RWPE1 (cell line): ENCODE measurements around the gene ABCA2.
A peak's percentile ranks its signal among the peaks of the same experiment; 100 is the strongest.

Experiments used
- CTCF ChIA-PET: fragments of 350-600 bp; sonication (Branson Sonifier 250); formaldehyde crosslinking; extraction: SDS; loops from one replicate; lab custom pipeline; 2021; lab: Yijun Ruan, JAX
- POLR2A ChIA-PET: fragments of 400-600 bp; formaldehyde crosslinking; extraction: SDS; loops from one replicate; lab custom pipeline; 2020; ENCODE audit warnings: antibody characterized with exemption; ENCODE audit not compliant: low non-redundant PET; lab: Yijun Ruan, JAX
- DNase-seq: peaks from one replicate; pipeline ENCODE4 v3.0.0; 2012; ENCODE audit warnings: low spot score
- H3K27ac ChIP-seq: fragments of 450-650 bp; 2 replicates; pipeline ENCODE4 v1.5.1; 2017
- CTCF ChIP-seq: fragments of 450-650 bp; conservative IDR thresholded peaks from 2 replicates; pipeline ENCODE4 v1.5.1; 2017; ENCODE audit warnings: low read depth, mild to moderate bottlenecking

Gene ABCA2

GRCh38 chr9:136977649-136978072 is 50.4 kb downstream of the ABCA2 start:
- peak overlapping the region; percentile 80 for H3K27ac ChIP-seq
- no peak for DNase-seq
- ChIA-PET CTCF (no interaction called here), POLR2A (interaction anchor here (0.5 to 0.6 kb wide), 2 partner anchors 24 to 125 kb away, joined by 3 read pairs; no protein-coding TSS in a partner anchor)
- no peak for TF ChIP-seq CTCF

GRCh38 chr9:136977223-136977622 is 50.8 kb downstream of the ABCA2 start, which contains the start of gene PTGDS:
Gene PTGDS (plus strand): TSS chr9:136977504. CDS start chr9:136977579, 75 bp downstream.
- CTCF ChIA-PET: interaction anchor here (1.0 kb wide), 1 partner anchor 12 kb away, joined by 3 read pairs; no protein-coding TSS in a partner anchor
- H3K27ac ChIP-seq: peak within 1 kb of the TSS; percentile 80
- no peak for TF ChIP-seq CTCF
- POLR2A ChIA-PET: no interaction called here
- no peak for DNase-seq

- CTCF ChIA-PET: interaction anchor here (0.6 to 1.8 kb wide), 8 partner anchors 17 to 258 kb away, joined by 3 to 6 read pairs (median 3); partner anchors contain the start of gene PAXX
- H3K27ac ChIP-seq: peak overlapping the region; percentile 80
- no peak for DNase-seq
These were observed 52.4 kb downstream of the ABCA2 start for GRCh38 chr9:136975644-136976043.

GRCh38 chr9:136974817-136975535 is 53.1 kb downstream of the ABCA2 start:
- no peak for TF ChIP-seq CTCF
- ChIA-PET CTCF (interaction anchor here (0.6 to 1.8 kb wide), 8 partner anchors 10 to 118 kb away, joined by 3 to 6 read pairs (median 4); partner anchors contain the start of gene NPDC1), POLR2A (interaction anchor here (0.6 to 1.0 kb wide), 2 partner anchors 17 to 89 kb away, joined by 6 to 9 read pairs; partner anchors contain the start of gene PAXX)
- DNase-seq: peak; percentile 57
- H3K27ac ChIP-seq: peak overlapping the region; percentile 80

More at GRCh38 chr9:136975644-136976043, 52.4 kb downstream of the ABCA2 start:
- no peak; the same call in 1 of the 2 replicates for TF ChIP-seq CTCF
- POLR2A ChIA-PET: interaction anchor here (0.6 to 1.0 kb wide), 2 partner anchors 17 to 89 kb away, joined by 6 to 9 read pairs; partner anchors contain the start of gene PAXX

- peak overlapping the region; percentile 80 for H3K27ac ChIP-seq
- ChIA-PET CTCF (interaction anchor here (0.6 to 1.7 kb wide), 4 partner anchors 9 to 73 kb away, joined by 3 to 4 read pairs (median 4); partner anchors contain the start of gene NPDC1), POLR2A (no interaction called here)
- no peak for DNase-seq
- TF ChIP-seq CTCF: no peak
These were observed 54.1 kb downstream of the ABCA2 start for GRCh38 chr9:136973618-136974617.
